Activated CD8-positive, alpha-beta memory T cell treated with anti-CD3 and anti-CD28 coated beads for 36 hours (primary cell): ENCODE data around the gene LMNA. TPM values are rescaled to one million over a fixed set of nuclear protein-coding genes. Genes with fewer than 3 reads are reported as not detected.

Experiments
- CTCF ChIA-PET: fragments of 350-600 bp; sonication (Branson Sonifier 250); formaldehyde crosslinking; loops from one replicate; lab custom pipeline; 2021; ENCODE audit warnings: antibody characterized with exemption; lab: Charles Lee
- POLR2A ChIA-PET: fragments of 350-600 bp; sonication (Branson Sonifier 250); formaldehyde crosslinking; loops from one replicate; lab custom pipeline; 2021; ENCODE audit warnings: antibody characterized with exemption; lab: Charles Lee
- total RNA-seq, 2 experiments: library from RNA; stranded (reverse); gene quantifications; one replicate each; pipeline ENCODE4 v1.2.3, GENCODE V29; 2021

The LMNA gene
- total RNA-seq, 2 experiments from 2014 or later = 95.3 to 95.9 TPM

- POLR2A ChIA-PET = no interaction called here
- CTCF ChIA-PET = no interaction called here
These were observed 34.2 kb upstream of the LMNA start for GRCh38 chr1:156080241-156080862.

GRCh38 chr1:156080863-156081179 is 33.7 kb upstream of the LMNA start:
- POLR2A ChIA-PET = no interaction called here
- CTCF ChIA-PET = no interaction called here

GRCh38 chr1:156081180-156081916 is 33.2 kb upstream of the LMNA start:
- POLR2A ChIA-PET = no interaction called here
- CTCF ChIA-PET = interaction anchor here (0.7 kb wide), 1 partner anchor 15 kb away, joined by 3 read pairs; no protein-coding TSS in a partner anchor

GRCh38 chr1:156081917-156082308 is 32.6 kb upstream of the LMNA start:
- POLR2A ChIA-PET = interaction anchor here (0.7 kb wide), 1 partner anchor 15 kb away, joined by 3 read pairs; no protein-coding TSS in a partner anchor
- CTCF ChIA-PET = interaction anchor here (0.5 to 5.0 kb wide), 4 partner anchors 9 to 60 kb away, joined by 3 to 19 read pairs (median 4); no protein-coding TSS in a partner anchor

- POLR2A ChIA-PET = interaction anchor here (0.5 to 0.7 kb wide), 2 partner anchors 15 to 214 kb away, joined by 3 to 5 read pairs; no protein-coding TSS in a partner anchor
- CTCF ChIA-PET = interaction anchor here (0.5 to 5.0 kb wide), 6 partner anchors 8 to 143 kb away, joined by 3 to 19 read pairs (median 4); no protein-coding TSS in a partner anchor
These were observed 32.0 kb upstream of the LMNA start, which contains the start of gene MEX3A for GRCh38 chr1:156082309-156083091. Gene MEX3A (minus strand): TSS chr1:156082465. CDS start chr1:156081998, 467 bp downstream.

- ChIA-PET POLR2A (no interaction called here), CTCF (interaction anchor here (1.5 to 5.0 kb wide), 2 partner anchors 45 to 141 kb away, joined by 3 to 19 read pairs; no protein-coding TSS in a partner anchor)
These were observed 30.4 kb upstream of the LMNA start for GRCh38 chr1:156083800-156084790.

- ChIA-PET POLR2A (no interaction called here), CTCF (interaction anchor here (1.6 to 5.0 kb wide), 2 partner anchors 11 to 43 kb away, joined by 3 to 19 read pairs; no protein-coding TSS in a partner anchor)
These were observed 28.3 kb upstream of the LMNA start for GRCh38 chr1:156086256-156086662.

GRCh38 chr1:156089704-156090103 is 24.8 kb upstream of the LMNA start:
- ChIA-PET CTCF (interaction anchor here (0.7 to 12.8 kb wide), 9 partner anchors 7 to 151 kb away, joined by 3 to 361 read pairs (median 3); partner anchors contain the start of gene MEX3A), POLR2A (no interaction called here)

GRCh38 chr1:156090138-156090839 is 24.2 kb upstream of the LMNA start:
- POLR2A ChIA-PET = no interaction called here
- CTCF ChIA-PET = interaction anchor here (0.7 to 12.8 kb wide), 13 partner anchors 8 to 151 kb away, joined by 3 to 361 read pairs (median 3); partner anchors contain the start of gene MEX3A

- POLR2A ChIA-PET = no interaction called here
- CTCF ChIA-PET = interaction anchor here (0.8 to 12.8 kb wide), 14 partner anchors 8 to 152 kb away, joined by 3 to 361 read pairs (median 4); partner anchors contain the start of genes MEX3A and SEMA4A
These were observed 23.7 kb upstream of the LMNA start for GRCh38 chr1:156090840-156091188.

GRCh38 chr1:156091610-156092009 is 22.9 kb upstream of the LMNA start:
- POLR2A ChIA-PET = interaction anchor here (0.7 kb wide), 1 partner anchor 126 kb away, joined by 3 read pairs; no protein-coding TSS in a partner anchor
- CTCF ChIA-PET = interaction anchor here (1.0 to 12.8 kb wide), 10 partner anchors 9 to 134 kb away, joined by 3 to 361 read pairs (median 4); partner anchors contain the start of genes MEX3A and SEMA4A

GRCh38 chr1:156095906-156096508 is 18.5 kb upstream of the LMNA start:
- POLR2A ChIA-PET = interaction anchor here (0.7 to 2.8 kb wide), 3 partner anchors 10 to 33 kb away, joined by 3 to 41 read pairs (median 32); no protein-coding TSS in a partner anchor
- CTCF ChIA-PET = interaction anchor here (1.1 to 12.8 kb wide), 14 partner anchors 10 to 260 kb away, joined by 3 to 361 read pairs (median 8); partner anchors contain the start of genes LMNA, PMF1 and SLC25A44

- POLR2A ChIA-PET = interaction anchor here (0.7 to 2.8 kb wide), 12 partner anchors 9 to 129 kb away, joined by 3 to 41 read pairs (median 5); partner anchors contain the start of genes LMNA, MEX3A and PMF1
- CTCF ChIA-PET = interaction anchor here (0.7 to 12.8 kb wide), 16 partner anchors 9 to 259 kb away, joined by 3 to 361 read pairs (median 6); partner anchors contain the start of genes LMNA, PMF1 and SLC25A44
These were observed 17.7 kb upstream of the LMNA start for GRCh38 chr1:156096640-156097391.

GRCh38 chr1:156097499-156098178 is 16.9 kb upstream of the LMNA start:
- ChIA-PET POLR2A (interaction anchor here (0.7 to 2.8 kb wide), 10 partner anchors 8 to 129 kb away, joined by 3 to 41 read pairs (median 5); partner anchors contain the start of genes LMNA, MEX3A and PMF1), CTCF (interaction anchor here (0.9 to 12.8 kb wide), 9 partner anchors 8 to 131 kb away, joined by 3 to 361 read pairs (median 25); partner anchors contain the start of genes LMNA, PMF1 and SLC25A44)
